GM21619 (cell line): ENCODE data around the gene CHST13.
"Not testable (repeated sequence)": the region's sequence is repeated elsewhere in the genome, so short reads cannot be mapped to it uniquely, and the experiment has no call there.

ENCODE experiments used
- ATAC-seq: cut with Tn5 transposase; IDR thresholded peaks from one replicate; pipeline ENCODE4 v1.9.1; 2021; ENCODE audit not compliant: unreplicated experiment

Gene CHST13

GRCh38 chr3:126581569-126581968 is 57.6 kb downstream of the CHST13 start:
- ATAC-seq: no peak

- ATAC-seq: no peak
Measured at GRCh38 chr3:126582311-126582710, 58.4 kb downstream of the CHST13 start.

- not testable (repeated sequence) for ATAC-seq
Measured at GRCh38 chr3:126591515-126591914, 67.6 kb downstream of the CHST13 start.
